Stimulated activated CD4-positive, alpha-beta T cell treated with anti-CD3 and anti-CD28 coated beads, Interleukin-4, amount 100 ng/mL, for 1 hour (primary cell): ENCODE results near the gene TNFRSF13B.

Source experiments
- DNase-seq: peaks from one replicate; pipeline ENCODE4 v3.0.0-alpha.2; 2020

The TNFRSF13B gene

DNA sequence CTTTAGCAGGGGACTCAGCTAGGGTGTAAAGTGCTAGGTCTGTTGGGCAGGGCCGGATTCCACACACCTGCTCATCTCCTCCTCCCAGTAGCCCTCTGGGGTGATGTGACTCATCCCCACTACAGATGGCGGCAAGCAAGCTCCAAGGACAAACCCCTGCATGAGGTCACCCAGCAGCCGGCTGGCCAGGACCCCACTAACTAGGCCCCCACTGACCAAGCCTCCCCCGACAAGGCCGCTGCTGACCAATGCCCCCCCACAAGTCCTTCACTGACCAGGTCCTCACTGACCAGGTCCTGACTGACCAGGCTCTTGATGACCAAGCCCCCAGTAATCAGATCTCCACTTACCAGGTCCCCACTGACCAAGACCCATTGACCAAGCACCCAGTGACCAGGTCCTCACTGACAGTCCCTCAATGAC is 36.7 kb downstream of the TNFRSF13B start:
- no peak for DNase-seq

GRCh38 chr17:16934836-16935235 is 37.1 kb downstream of the TNFRSF13B start:
- no peak for DNase-seq

DNA sequence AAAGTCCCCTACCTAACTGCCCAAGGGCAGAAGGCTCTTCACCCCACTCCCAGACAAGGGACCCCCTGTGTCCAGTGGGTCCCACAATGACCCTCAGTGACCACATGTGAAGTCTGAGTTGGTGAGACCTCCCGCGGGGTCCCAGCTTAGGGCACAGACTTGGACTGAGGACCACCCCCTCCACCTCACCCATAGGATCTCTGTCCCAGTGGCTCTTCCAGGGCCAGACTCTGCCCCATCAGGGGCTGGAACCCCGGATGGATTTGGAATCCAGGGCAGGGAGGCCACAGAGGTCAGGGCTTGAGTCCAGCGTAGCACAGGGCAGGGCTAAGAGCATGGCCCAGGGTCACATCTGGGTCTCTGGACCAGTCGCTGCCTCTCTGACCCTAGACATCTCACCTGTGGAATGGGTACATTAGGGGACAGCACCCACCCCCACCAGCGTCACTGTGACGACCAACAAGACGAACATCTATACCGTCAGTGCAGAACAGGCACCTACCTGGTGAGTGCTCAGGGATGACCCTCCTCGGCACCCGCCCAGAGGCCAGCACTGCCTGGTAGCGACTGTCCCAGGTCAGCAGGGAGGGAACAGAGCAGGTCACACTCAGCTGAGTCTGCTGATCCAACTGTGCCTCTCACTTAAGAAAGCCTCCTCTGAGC is 37.7 kb downstream of the TNFRSF13B start:
- DNase-seq, result no peak

GRCh38 chr17:16933317-16934132 is 38.4 kb downstream of the TNFRSF13B start:
- DNase-seq, result no peak

DNA sequence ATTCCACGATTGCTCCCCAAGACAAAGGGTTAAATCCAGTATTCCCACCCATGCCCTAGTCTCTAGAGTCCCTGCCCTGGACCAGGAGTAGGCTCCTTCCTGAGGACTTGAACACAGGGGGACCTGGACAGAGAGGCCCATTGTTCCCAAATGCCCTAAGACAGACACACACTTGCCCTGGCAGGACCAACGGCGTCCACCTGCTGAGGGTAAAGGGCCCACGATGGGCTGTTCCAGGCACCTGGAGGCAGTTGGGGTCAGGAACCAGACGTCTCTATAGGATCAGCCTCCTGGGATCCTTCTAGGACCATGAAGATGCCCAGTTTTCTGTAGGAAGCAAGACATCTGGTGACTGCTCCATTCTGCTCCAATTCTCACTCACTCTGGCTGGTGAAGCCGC is 39.3 kb downstream of the TNFRSF13B start:
- no peak for DNase-seq

GRCh38 chr17:16932156-16932555 is 39.8 kb downstream of the TNFRSF13B start:
- DNase-seq, result no peak

DNA sequence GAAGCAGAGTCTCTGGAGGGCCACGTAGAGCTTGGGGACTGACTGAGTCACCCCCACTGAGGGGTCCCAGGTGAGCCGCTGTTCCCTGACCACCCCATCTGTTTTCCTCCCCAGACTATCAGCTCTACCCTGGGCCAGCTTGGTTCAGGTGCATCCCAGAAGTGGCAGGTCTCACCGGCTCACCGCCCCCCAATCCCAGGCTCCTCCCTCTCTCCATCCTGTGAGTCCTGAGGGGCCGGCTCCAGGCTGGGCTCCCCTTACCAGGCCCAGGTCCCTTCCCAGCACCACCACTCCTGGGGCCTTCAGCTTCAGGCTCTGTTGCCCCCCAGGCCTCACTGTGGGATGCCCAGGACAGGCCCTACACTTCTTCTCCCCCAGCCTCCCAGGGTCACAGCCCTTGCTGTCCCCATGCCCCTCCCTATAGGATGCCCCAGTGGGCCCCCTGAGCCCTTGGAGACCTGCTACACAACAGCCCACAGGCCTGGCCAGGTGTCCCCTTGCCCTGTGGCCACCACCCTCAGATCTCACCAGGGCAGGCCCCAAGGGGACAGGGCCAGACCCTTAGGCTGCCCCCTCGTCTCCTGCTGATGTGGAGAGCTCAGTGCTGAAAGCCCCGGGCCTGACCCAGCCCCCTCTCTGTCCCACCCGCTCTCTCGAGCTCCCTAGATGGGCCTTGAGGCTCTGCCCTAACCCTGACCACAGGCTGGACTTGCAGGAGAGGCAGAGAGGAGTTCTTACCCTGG is 40.4 kb downstream of the TNFRSF13B start:
- DNase-seq, result no peak

DNA sequence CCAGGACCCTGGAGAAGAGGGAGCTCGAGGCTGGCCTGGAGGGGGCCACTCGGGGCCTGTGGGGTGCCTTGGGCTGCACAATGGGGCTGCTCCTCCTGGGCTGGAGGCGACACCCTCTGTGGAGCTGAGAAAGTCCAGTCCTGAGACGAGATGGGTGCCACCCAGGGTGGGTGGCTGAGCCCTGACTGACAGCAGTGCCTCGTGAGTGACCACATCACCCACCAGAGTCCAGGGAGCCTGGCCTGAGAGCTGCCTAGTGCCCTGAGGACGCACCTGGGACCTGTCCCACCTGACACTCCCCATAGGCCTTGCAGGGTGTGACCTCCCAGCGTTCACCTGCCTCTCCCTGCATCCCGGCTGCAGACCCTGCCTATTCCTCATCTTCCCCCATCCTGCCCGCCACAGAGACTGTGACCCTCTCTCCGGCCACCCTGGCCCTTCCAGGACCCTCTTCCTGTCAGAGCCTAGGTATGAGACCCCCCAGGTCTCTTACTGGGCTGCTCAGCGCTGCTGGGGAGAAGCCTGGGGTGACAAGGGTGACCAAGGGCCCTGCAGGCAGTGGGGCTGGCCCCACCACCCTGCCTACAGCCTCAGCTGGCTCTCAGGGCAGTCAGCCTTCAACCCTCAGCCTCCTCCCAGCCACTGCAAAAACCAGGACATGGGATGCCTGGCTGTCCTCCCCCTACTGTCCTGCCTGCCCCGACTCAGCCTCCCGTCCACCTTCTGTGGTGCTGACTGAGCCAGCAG is 41.2 kb downstream of the TNFRSF13B start:
- no peak for DNase-seq

DNA sequence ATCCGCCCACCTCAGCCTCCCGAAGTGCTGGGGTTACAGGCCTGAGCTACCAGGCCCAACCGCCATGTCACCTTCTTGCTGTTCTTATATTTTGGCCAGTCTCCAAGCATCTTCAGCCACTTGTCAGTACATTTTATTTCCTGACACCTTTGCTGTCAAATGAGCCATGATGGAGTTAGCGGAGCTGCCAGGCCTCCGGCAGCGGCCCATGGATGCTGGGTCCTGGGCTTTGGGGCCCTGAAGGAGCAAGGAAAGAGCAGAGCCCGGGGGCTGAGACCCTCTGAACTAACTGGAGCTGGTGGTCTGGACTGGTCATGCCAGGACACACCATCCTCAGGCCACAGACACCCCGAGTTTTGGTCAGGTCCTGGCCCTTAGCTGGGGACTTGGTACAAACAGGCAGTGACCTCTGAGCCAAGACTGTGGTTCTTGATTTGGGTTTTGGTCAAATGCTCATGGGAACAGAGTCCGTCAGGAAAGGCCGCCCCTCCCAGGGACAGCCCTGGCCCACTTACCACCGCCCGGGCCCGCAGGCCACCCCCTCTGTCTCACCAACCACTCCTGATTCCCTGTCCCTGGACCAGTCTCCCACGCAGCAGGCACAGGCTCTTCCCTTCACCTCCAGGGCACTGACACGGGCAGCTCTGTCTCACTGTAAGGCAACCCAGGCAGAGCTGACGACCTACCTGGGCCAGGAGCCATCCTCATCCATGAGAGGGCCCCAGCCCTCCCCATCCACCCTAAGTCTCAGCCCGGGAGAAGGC is 42.0 kb downstream of the TNFRSF13B start:
- no peak for DNase-seq

DNA sequence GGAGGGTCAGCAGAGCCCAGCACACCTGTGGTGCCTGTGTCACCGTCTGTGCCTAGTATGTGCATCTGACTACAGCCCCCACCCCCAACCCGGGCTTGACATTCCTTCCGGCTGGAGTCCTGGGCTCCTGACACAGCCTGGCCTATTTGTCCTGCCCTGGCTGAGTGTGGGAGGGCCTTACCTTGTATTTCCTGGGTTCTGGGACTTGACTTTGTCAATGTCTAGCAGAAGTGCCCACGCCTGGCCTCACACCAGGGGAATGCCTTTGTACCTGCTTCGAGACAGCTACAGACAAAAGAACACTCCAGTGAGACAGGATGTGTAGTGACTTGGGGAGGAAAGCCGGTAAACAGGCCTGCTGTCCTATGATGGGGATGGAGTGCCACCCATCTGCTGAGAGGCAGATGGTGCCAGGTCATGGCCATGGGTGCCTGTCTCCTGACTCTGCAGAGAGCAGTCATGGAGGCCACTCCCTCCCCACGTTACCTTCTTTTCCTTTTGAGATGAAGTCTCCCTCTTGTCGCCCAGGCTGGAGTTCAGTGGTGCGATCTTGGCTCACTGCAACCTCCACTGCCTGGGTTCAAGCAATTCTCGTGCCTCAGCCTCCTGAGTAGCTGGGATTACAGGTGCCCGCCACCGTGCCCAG is 42.8 kb downstream of the TNFRSF13B start:
- no peak for DNase-seq

DNA sequence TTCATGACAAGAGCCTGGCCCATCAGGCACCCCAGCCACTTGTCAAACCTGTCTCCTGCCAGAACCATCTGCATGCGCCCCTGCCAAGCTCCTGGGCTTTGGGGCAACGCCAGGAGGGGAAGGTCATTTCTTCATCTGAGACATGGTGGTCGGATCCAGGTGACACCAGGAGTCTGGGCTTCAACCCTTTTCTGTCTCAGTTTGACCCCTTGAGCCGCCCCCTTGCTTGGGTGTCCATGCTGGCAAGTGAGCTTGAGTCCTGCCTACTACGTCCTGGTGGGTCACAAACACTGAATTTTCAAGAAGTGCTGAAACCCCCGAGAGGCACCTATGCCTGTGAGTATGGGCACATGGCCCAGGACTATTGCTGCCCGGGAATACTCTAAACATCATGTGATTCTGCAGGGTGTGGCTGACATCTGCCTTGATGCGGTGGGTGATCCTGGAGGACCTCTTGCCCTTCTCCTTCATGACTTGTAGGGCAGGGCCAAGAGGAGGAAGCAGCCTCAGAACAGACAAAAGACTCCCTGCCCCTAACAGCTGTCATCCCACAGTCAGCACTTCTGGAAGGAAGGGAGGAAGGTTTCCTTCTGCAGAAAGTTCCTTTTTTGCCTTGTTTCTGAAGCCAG is 43.4 kb downstream of the TNFRSF13B start:
- no peak for DNase-seq

DNA sequence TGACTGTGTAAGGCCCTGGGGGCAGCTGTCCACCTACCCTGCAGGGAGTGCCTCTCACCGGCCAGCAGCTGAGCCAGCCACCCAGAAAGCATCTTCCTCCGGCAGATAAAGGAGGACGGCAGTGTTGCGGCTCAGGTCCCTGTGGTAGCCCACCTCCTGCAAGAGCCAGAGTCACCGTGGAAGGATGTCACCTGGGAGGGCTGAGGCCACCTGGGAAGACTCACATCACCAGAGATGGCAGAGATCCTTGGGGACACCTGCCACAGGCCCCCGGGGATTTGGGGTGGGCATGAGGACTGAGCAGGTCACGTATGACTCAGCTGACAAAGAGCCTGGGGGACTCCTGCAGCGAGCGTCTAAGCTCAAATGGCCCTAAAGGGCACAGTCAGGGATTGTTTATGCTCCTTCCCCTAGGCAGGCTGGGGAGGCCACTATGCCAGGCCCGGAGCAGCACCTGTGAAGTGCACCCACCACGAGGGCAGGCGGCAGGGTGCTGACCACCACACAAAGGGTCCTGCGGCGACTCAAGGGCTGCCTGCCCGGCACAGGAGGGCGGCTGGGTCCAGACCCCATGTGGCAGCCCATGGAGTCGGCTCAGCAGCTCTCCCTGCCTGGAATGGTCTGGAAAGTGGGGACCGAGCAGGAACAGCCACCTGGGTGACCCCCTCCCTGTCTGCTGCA is 44.1 kb downstream of the TNFRSF13B start:
- no peak for DNase-seq

DNA sequence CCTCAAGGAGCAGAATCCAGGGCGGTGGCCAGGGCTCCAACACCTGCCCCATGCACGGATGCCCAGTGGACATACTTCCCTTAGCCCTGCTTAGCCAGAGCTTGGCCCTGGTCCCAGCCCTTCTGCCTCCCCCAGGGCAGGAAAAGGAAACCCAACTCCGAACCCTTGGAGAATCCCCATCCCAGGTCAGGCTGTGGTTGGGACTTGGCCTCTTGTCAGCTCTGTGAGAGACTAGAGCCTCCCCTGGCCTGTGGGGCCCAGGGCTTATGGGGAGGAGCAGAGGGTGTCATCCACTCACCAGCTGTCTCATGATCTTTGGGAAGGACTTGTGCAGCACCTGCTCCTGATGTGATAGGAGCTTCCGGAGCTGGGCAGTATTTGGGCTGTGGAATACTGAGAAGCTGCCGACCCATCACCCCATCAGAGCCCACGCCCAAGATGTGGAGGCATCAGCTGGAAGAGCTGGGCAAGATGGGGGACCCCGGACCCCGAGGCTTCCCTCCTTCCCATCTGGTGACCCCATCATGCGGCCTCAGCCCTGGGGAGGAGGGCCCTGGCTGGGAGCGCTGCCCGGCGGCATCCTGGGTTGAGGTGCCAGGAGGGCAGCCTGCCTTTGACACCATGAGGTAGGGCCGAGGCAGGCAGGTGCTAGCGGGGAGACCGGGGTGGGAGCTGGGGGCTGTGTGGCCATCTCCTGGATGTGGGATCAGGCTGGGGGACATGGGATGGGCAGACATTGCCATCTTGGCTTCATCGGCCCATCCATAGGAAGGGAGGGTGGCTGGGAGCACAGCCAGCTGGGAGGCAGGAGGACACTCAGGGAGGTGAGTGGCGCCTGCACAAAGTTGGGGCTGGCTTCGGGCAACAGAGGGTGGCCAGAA is 45.1 kb downstream of the TNFRSF13B start:
- DNase-seq, result no peak

- no peak for DNase-seq
These were observed 45.8 kb downstream of the TNFRSF13B start for GRCh38 chr17:16926061-16926511.

GRCh38 chr17:16925461-16926060 is 46.4 kb downstream of the TNFRSF13B start:
- no peak for DNase-seq

DNA sequence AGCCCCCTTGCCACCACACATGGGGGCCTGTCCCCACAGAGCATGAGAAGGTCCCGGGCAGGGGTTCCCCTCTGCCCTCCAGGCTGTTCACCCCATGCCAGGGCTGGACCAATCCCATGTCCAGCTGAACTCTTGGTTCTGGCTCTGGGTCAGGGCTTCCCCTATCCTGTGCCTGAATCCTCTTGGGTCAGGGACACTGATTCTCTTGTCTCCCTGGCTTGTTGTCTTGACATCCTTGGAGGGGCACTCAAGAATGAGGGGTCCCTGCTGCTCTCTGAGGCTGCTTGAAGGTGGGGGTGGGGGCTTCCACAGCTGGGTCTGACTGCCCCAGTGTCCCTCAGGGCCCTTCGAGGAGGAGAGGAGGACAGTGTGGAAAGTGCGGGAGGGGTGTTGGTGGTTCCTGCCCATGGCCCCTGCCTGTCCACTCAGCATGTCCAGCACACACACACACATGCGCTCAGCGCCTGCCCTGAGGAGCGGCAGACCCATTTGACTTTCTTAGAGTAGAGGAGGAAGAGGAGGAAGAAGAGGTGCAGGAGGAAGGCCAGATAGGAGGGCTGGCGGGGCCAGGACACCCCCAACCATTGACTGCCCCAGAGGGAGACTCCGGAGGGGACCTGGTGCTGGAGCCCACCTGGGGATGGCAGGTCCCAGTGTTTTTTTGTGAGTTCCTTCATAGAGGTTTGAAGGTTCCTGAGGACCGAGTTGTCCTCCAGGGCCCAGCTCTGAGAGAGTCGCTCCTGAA is 47.0 kb downstream of the TNFRSF13B start:
- no peak for DNase-seq

- no peak for DNase-seq
These were observed 47.8 kb downstream of the TNFRSF13B start for GRCh38 chr17:16923904-16924695.
